GM12864 (cell line): ENCODE measurements around the gene AZU1.
"Not testable (repeated sequence)": the region's sequence is repeated elsewhere in the genome, so short reads cannot be mapped to it uniquely, and the experiment has no call there.

Experiments used
- DNase-seq: peaks from one replicate; pipeline ENCODE4 v3.0.0-alpha.2; 2011; ENCODE audit warnings: low read depth
- H3K4me3 ChIP-seq: 2 replicates; pipeline ENCODE4 v1.5.1; 2011; ENCODE audit warnings: mild to moderate bottlenecking, low read depth, low read length, control low read depth
- CTCF ChIP-seq: IDR thresholded peaks from 2 replicates; pipeline ENCODE4 v1.5.1; 2011; ENCODE audit warnings: low read depth, mild to moderate bottlenecking, moderate library complexity, low read length, control low read depth, inconsistent platforms; ENCODE audit errors: missing control alignments

Gene AZU1

GRCh38 chr19:875265-875879 is 47.7 kb downstream of the AZU1 start:
- H3K4me3 ChIP-seq: no peak overlapping the region
- DNase-seq: no peak
- TF ChIP-seq CTCF: no peak

GRCh38 chr19:876089-876488 is 48.5 kb downstream of the AZU1 start:
- no peak for DNase-seq
- TF ChIP-seq CTCF: no peak
- H3K4me3 ChIP-seq: no peak overlapping the region

- TF ChIP-seq CTCF: no peak
- no peak overlapping the region for H3K4me3 ChIP-seq
- DNase-seq: no peak
Observed at GRCh38 chr19:876780-877314, 49.2 kb downstream of the AZU1 start.

GRCh38 chr19:877992-878660 is 50.5 kb downstream of the AZU1 start:
- not testable (repeated sequence) for H3K4me3 ChIP-seq, DNase-seq

GRCh38 chr19:878751-879561 is 51.3 kb downstream of the AZU1 start:
- DNase-seq, H3K4me3 ChIP-seq: not testable (repeated sequence)

GRCh38 chr19:879711-880438 is 52.2 kb downstream of the AZU1 start:
- no peak overlapping the region for H3K4me3 ChIP-seq
- no peak for TF ChIP-seq CTCF
- DNase-seq: no peak
